AG04450 (cell line): Measurements from ENCODE around the gene KLRC4. TPM values are rescaled to one million over a fixed set of nuclear protein-coding genes. Genes with fewer than 3 reads are reported as not detected.
"Not testable (repeated sequence)": the region's sequence is repeated elsewhere in the genome, so short reads cannot be mapped to it uniquely, and the experiment has no call there.

ENCODE experiments used
- CTCF ChIA-PET: fragments of 300-600, 350-600 bp; formaldehyde crosslinking; extraction: SDS; loops from one replicate; lab custom pipeline; 2022; ENCODE audit warnings: antibody characterized with exemption, inconsistent platforms; lab: Charles Lee
- POLR2A ChIA-PET: fragments of 350-600 bp; formaldehyde crosslinking; extraction: SDS; loops from one replicate; lab custom pipeline; 2021; ENCODE audit warnings: antibody characterized with exemption, inconsistent platforms; lab: Yijun Ruan, JAX
- DNase-seq: peaks from one replicate; pipeline ENCODE4 v3.0.0-alpha.2; 2011; ENCODE audit warnings: low read depth, low spot score
- H3K27ac ChIP-seq: one replicate; pipeline ENCODE4 v1.5.1; 2012; ENCODE audit warnings: low read depth, low read length, control low read depth
- H3K27me3 ChIP-seq: one replicate; pipeline ENCODE4 v1.6.0; 2012; ENCODE audit warnings: low read length; ENCODE audit not compliant: control insufficient read depth, insufficient read depth
- H3K4me3 ChIP-seq: 2 replicates; pipeline ENCODE4 v1.5.1; 2011; ENCODE audit warnings: mild to moderate bottlenecking, low read depth, low read length, control low read depth
- H3K9me3 ChIP-seq: 2 replicates; pipeline ENCODE4 v1.5.1; 2012; ENCODE audit warnings: low read length; ENCODE audit not compliant: control insufficient read depth, insufficient read depth
- polyA plus RNA-seq: library from polyadenylated mRNA; depleted of rRNA; stranded (reverse); fragments of >200 nt; gene quantifications from 2 replicates; pipeline ENCODE4 v1.2.3, GENCODE V29; 2011
- TF ChIP-seq, protein P1 (sequence below): IDR thresholded peaks from 2 replicates; pipeline ENCODE4 v1.5.1; 2011; ENCODE audit warnings: low read depth, low read length, control low read depth, inconsistent platforms

KLRC4 gene
- polyA plus RNA-seq, 1 experiment = not detected

DNA sequence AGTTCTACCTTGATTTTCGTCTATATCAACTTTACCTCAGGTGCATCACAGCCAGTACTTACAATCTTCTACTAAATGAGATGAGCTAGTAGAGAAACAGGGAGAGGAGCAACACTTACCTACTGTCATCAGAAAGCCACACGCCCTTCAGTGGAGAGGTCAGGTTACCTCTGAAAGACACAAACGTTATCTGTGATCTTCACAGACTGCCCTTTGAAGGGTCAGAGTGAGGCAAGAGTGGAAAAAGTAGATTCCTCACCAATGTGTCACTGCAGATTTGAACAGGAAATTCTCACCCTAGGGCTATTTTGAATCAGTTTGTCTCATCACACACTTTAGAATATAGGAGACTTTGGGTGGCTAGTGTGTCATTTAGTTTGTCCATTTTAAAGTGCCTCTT lies 12.6 kb upstream of the KLRC4 start:
- CTCF ChIA-PET, H3K27me3 ChIP-seq, H3K27ac ChIP-seq, DNase-seq, H3K4me3 ChIP-seq, POLR2A ChIA-PET, H3K9me3 ChIP-seq: not testable (repeated sequence)

DNA sequence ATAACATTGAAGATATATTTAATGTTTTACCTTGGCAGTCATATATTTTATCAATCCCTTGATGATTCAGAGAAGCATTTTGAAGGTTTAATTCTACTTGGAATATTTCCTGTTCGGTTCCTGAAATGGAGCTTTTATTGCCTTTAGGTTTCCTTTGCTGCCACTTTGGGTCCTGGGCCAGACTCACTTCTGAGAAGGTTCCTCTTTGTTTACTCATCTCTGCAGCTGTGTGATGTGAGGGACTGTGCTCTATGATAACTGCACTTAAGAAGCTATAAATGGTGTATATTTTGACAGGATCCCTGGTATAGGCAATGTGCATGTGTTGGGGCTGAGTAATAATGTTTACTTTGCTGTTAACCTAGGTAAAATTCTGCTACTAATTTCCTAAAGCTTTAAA lies 10.8 kb upstream of the KLRC4 start, which contains the start of gene KLRC3:
TSS of gene KLRC3 (minus strand) at position 262 of the 400 bp plus-strand sequence. CDS start at position 217, 45 bp downstream.
- H3K4me3 ChIP-seq, DNase-seq, H3K27me3 ChIP-seq, H3K9me3 ChIP-seq, POLR2A ChIA-PET, H3K27ac ChIP-seq: not testable (repeated sequence)
- CTCF ChIA-PET = interaction anchor here (0.7 kb wide), 1 partner anchor 54 kb away, joined by 3 read pairs; no protein-coding TSS in a partner anchor

DNA sequence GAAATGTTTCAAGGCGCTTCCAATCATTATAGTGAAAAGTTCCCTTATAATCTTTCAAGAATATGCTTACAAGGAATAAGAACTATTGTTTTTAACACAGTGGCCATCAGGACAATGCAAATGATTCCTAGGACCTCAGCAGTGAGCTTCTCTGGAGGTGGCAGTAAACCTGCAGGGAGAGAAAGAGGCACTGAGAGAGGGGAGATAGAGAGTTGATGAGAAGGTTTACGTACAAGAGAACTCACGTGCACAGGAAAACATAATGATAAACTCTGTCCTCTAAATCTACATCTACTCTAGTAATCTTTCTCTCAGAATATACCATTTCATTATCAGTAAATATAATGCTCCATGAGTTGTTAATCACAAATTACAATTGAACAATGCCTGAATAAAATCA lies 715 bp downstream of the KLRC4 start:
- CTCF ChIA-PET = no interaction called here
- TF ChIP-seq, protein P1, sequence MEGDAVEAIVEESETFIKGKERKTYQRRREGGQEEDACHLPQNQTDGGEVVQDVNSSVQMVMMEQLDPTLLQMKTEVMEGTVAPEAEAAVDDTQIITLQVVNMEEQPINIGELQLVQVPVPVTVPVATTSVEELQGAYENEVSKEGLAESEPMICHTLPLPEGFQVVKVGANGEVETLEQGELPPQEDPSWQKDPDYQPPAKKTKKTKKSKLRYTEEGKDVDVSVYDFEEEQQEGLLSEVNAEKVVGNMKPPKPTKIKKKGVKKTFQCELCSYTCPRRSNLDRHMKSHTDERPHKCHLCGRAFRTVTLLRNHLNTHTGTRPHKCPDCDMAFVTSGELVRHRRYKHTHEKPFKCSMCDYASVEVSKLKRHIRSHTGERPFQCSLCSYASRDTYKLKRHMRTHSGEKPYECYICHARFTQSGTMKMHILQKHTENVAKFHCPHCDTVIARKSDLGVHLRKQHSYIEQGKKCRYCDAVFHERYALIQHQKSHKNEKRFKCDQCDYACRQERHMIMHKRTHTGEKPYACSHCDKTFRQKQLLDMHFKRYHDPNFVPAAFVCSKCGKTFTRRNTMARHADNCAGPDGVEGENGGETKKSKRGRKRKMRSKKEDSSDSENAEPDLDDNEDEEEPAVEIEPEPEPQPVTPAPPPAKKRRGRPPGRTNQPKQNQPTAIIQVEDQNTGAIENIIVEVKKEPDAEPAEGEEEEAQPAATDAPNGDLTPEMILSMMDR = no peak

DNA sequence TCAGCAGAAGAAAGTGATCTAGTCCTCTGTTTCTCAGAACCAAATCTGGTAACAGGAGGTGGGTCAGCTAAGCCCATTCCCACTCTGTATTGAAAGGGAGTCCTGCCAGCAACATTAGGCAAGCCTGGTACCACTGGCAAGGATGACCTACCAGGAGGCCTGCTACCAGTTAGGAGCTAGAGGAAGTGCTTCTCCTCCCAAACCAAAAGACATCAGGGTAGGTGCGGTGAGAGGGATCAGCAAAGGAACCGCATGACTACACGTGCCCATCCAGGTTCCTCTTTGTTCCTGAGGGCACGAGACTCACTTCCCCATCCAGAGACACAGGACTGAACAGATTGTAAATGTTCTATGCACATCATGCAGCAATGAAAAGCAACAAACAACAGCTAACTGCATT lies 2.8 kb downstream of the KLRC4 start:
- H3K27me3 ChIP-seq = no peaks in the 10 kb centered on the region
- DNase-seq = no peak
- TF ChIP-seq, protein P1 = no peak
- POLR2A ChIA-PET = no interaction called here
- no peak overlapping the region for H3K4me3 ChIP-seq
- CTCF ChIA-PET = no interaction called here
- no peak overlapping the region for H3K27ac ChIP-seq
- no peaks in the 10 kb centered on the region for H3K9me3 ChIP-seq

More for the DNA sequence above, 715 bp downstream of the KLRC4 start:
- no peaks in the 10 kb centered on the region for H3K27me3 ChIP-seq
- H3K27ac ChIP-seq = no peak overlapping the region
- H3K9me3 ChIP-seq = no peaks in the 10 kb centered on the region
- DNase-seq = no peak
- H3K4me3 ChIP-seq = no peak overlapping the region
- POLR2A ChIA-PET = no interaction called here

DNA sequence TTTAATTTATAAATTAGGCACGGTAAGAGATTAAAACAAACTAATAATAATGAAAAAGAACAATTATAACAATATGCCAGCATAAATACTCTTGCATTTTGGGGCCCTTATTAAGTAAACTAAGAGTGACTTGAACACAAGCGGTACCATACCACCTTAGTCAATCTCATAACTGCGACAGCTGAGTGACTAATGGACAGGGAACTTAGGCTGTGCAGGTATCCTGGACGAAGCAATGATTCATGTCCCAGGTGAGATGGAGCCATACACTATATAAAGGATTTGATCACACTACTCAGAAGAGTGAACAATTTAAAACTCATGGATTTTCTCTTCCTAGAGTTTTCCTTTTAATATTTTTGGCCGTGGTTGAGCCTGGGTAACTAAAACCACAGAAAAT lies 4.3 kb downstream of the KLRC4 start:
- POLR2A ChIA-PET = no interaction called here
- TF ChIP-seq, protein P1 = no peak

DNA sequence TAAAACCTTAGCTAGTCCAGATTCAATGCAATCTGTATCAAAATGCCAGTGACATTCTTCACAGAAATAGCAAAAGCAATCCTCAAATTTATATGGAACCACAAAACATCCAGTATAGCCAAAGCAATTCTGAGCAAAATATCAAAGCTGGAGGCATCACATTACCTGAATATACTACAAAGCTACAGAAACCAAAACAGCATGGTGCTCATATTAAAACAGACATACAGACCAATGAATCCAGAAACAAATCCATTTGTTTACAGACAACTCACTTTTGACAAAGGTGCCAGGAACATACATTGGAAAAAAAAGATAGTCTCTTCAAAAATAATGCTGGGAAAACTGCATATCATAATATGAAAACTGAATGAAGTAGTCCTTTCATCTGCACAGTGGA lies 4.8 kb downstream of the KLRC4 start:
- no peak overlapping the region for H3K27ac ChIP-seq
- TF ChIP-seq, protein P1 = no peak
- no peaks in the 10 kb centered on the region for H3K27me3 ChIP-seq
- CTCF ChIA-PET = interaction anchor here (1.4 kb wide), 1 partner anchor 159 kb away, joined by 3 read pairs; no protein-coding TSS in a partner anchor
- H3K4me3 ChIP-seq = no peak overlapping the region
- DNase-seq = no peak
- no peaks in the 10 kb centered on the region for H3K9me3 ChIP-seq
- POLR2A ChIA-PET = no interaction called here

More for the DNA sequence above, 4.3 kb downstream of the KLRC4 start:
- Histone ChIP-seq H3K27ac (no peak overlapping the region), H3K9me3 (no peaks in the 10 kb centered on the region), H3K27me3 (no peaks in the 10 kb centered on the region), H3K4me3 (no peak overlapping the region)
- no peak for DNase-seq
- CTCF ChIA-PET = interaction anchor here (1.4 kb wide), 1 partner anchor 158 kb away, joined by 3 read pairs; no protein-coding TSS in a partner anchor
